Glomerular endothelial cell (primary cell): ENCODE results near the gene SOX30. TPM values are rescaled to one million over a fixed set of nuclear protein-coding genes. Genes with fewer than 3 reads are reported as not detected.
"Not testable (repeated sequence)": the region's sequence is repeated elsewhere in the genome, so short reads cannot be mapped to it uniquely, and the experiment has no call there.

ENCODE experiments used
- DNase-seq: peaks from one replicate; pipeline ENCODE4 v3.0.0-alpha.2; 2011; ENCODE audit warnings: low read depth, low spot score; ENCODE audit errors: extremely low read depth
- total RNA-seq: library from RNA; depleted of rRNA; stranded (reverse); fragments of >200 nt; gene quantifications from 2 replicates; pipeline ENCODE4 v1.2.3, GENCODE V29; 2015

SOX30 gene
- not detected in 2 replicates for total RNA-seq

- DNase-seq, result no peak
Observed at GRCh38 chr5:157652377-157652692, at the start of gene SOX30. Gene SOX30 (minus strand): TSS chr5:157652438. CDS start chr5:157652078, 360 bp downstream.

GRCh38 chr5:157698674-157699073 lies 46.4 kb upstream of the SOX30 start:
- DNase-seq, result not testable (repeated sequence)

- DNase-seq, result not testable (repeated sequence)
Observed at GRCh38 chr5:157696154-157696553, 43.9 kb upstream of the SOX30 start.

- DNase-seq, result not testable (repeated sequence)
Observed at GRCh38 chr5:157693816-157694215, 41.6 kb upstream of the SOX30 start.

- DNase-seq, result no peak
Observed at GRCh38 chr5:157690690-157691433, 38.6 kb upstream of the SOX30 start.

- DNase-seq, result no peak
Observed at GRCh38 chr5:157689942-157690689, 37.9 kb upstream of the SOX30 start.

GRCh38 chr5:157687198-157687554 lies 34.9 kb upstream of the SOX30 start:
- DNase-seq, result no peak

GRCh38 chr5:157686276-157687197 lies 34.3 kb upstream of the SOX30 start:
- DNase-seq, result not testable (repeated sequence)

- DNase-seq, result no peak
Observed at GRCh38 chr5:157682257-157682656, 30.0 kb upstream of the SOX30 start.

- DNase-seq, result no peak
Observed at GRCh38 chr5:157681048-157681447, 28.8 kb upstream of the SOX30 start.

- DNase-seq, result no peak
Observed at GRCh38 chr5:157680239-157680638, 28.0 kb upstream of the SOX30 start.

GRCh38 chr5:157679801-157680200 lies 27.6 kb upstream of the SOX30 start:
- DNase-seq, result no peak

- DNase-seq, result no peak
Observed at GRCh38 chr5:157677931-157678330, 25.7 kb upstream of the SOX30 start.

GRCh38 chr5:157674351-157674750 lies 22.1 kb upstream of the SOX30 start:
- DNase-seq, result not testable (repeated sequence)

- no peak for DNase-seq
Observed at GRCh38 chr5:157672976-157673375, 20.7 kb upstream of the SOX30 start.

- DNase-seq, result no peak
Observed at GRCh38 chr5:157671592-157672330, 19.5 kb upstream of the SOX30 start.

GRCh38 chr5:157670662-157671591 lies 18.7 kb upstream of the SOX30 start, which contains the start of gene C5orf52:
Gene C5orf52 (plus strand): TSS chr5:157671533. CDS start chr5:157671615, 82 bp downstream.
- peak; percentile 34 for DNase-seq

GRCh38 chr5:157669701-157670097 lies 17.5 kb upstream of the SOX30 start:
- no peak for DNase-seq

GRCh38 chr5:157668356-157668755 lies 16.1 kb upstream of the SOX30 start:
- DNase-seq, result no peak
